HepG2 (cell line): ENCODE measurements around the gene JAG1. TPM values are rescaled to one million over a fixed set of nuclear protein-coding genes. Genes with fewer than 3 reads are reported as not detected.

ENCODE experiments used
- ARHGAP35 ChIP-seq: sonication (generic); formaldehyde crosslinking; IDR thresholded peaks from 2 replicates; pipeline ENCODE4 v1.9.0; 2022; ENCODE audit warnings: mild to moderate bottlenecking, inconsistent platforms, moderate library complexity, missing genetic modification reagents, borderline replicate concordance
- CBX5 ChIP-seq: sonication (generic); formaldehyde crosslinking; IDR thresholded peaks from 2 replicates; pipeline ENCODE4 v1.4.0; 2020; ENCODE audit warnings: missing genetic modification reagents, borderline replicate concordance
- CHCHD3 ChIP-seq: sonication (generic); formaldehyde crosslinking; IDR thresholded peaks from 2 replicates; pipeline ENCODE4 v1.8.0; 2022; ENCODE audit warnings: mild to moderate bottlenecking, missing genetic modification reagents, moderate library complexity
- FOXC1 ChIP-seq: sonication (generic); formaldehyde crosslinking; IDR thresholded peaks from 2 replicates; pipeline ENCODE4 v1.8.0; 2022; ENCODE audit warnings: mild to moderate bottlenecking, missing genetic modification reagents, borderline replicate concordance
- GRHL1 ChIP-seq: sonication (generic); formaldehyde crosslinking; conservative IDR thresholded peaks from 2 replicates; pipeline ENCODE4 v1.8.0; 2022; ENCODE audit warnings: missing genetic modification reagents
- HIVEP1 ChIP-seq: sonication (generic); formaldehyde crosslinking; IDR thresholded peaks from 2 replicates; pipeline ENCODE4 v1.4.0; 2020; ENCODE audit warnings: mild to moderate bottlenecking, missing genetic modification reagents
- HNF1A ChIP-seq, 2 experiments: sonication (generic) in 1 of 2; formaldehyde crosslinking in 1 of 2; IDR thresholded peaks; 2 replicates each; pipeline versions ENCODE4 v1.4.0 to v1.6.1; 2016 to 2020; ENCODE audit warnings: borderline replicate concordance in 1 of 2, low read depth in 1 of 2, mild to moderate bottlenecking in 1 of 2, missing genetic modification reagents in 1 of 2
- KDM3A ChIP-seq: IDR thresholded peaks from 2 replicates; pipeline ENCODE4 v1.6.1; 2018; ENCODE audit warnings: low read depth, missing compliant biosample characterization
- KMT2A ChIP-seq: sonication (generic); formaldehyde crosslinking; IDR thresholded peaks from 2 replicates; pipeline ENCODE4 v1.4.0; 2020; ENCODE audit warnings: missing genetic modification reagents
- NFE2L1 ChIP-seq: sonication (generic); formaldehyde crosslinking; IDR thresholded peaks from 2 replicates; pipeline ENCODE4 v1.4.0; 2020; ENCODE audit warnings: missing genetic modification reagents, mild to moderate bottlenecking, borderline replicate concordance
- RCOR2 ChIP-seq: IDR thresholded peaks from 2 replicates; pipeline ENCODE4 v1.6.1; 2016; ENCODE audit warnings: missing biosample characterization, missing genetic modification reagents
- REXO4 ChIP-seq: sonication (generic); formaldehyde crosslinking; IDR thresholded peaks from 2 replicates; pipeline ENCODE4 v1.8.0; 2022; ENCODE audit warnings: missing genetic modification reagents, mild to moderate bottlenecking, borderline replicate concordance
- RNF2 ChIP-seq: fragments of 450-650 bp; conservative IDR thresholded peaks from 2 replicates; pipeline ENCODE4 v1.6.1; 2016; ENCODE audit warnings: low read depth
- SETDB1 ChIP-seq: sonication (generic); formaldehyde crosslinking; IDR thresholded peaks from 2 replicates; pipeline ENCODE4 v1.5.1; 2020; ENCODE audit warnings: missing genetic modification reagents, mild to moderate bottlenecking, borderline replicate concordance
- TGIF2 ChIP-seq: IDR thresholded peaks from 2 replicates; pipeline ENCODE4 v1.6.1; 2016; ENCODE audit warnings: control low read depth, missing compliant biosample characterization
- ZNF251 ChIP-seq: sonication (generic); formaldehyde crosslinking; IDR thresholded peaks from 2 replicates; pipeline ENCODE4 v1.9.0; 2021; ENCODE audit warnings: mild to moderate bottlenecking, missing genetic modification reagents
- ZNF264 ChIP-seq: sonication (generic); formaldehyde crosslinking; IDR thresholded peaks from 2 replicates; pipeline ENCODE4 v1.4.0; 2020; ENCODE audit warnings: missing genetic modification reagents
- ZNF432 ChIP-seq: sonication (generic); formaldehyde crosslinking; IDR thresholded peaks from 2 replicates; pipeline ENCODE4 v1.5.0; 2020; ENCODE audit warnings: missing genetic modification reagents, mild to moderate bottlenecking, borderline replicate concordance
- ZNF451 ChIP-seq: sonication (generic); formaldehyde crosslinking; IDR thresholded peaks from 2 replicates; pipeline ENCODE4 v1.5.0; 2020; ENCODE audit warnings: mild to moderate bottlenecking, missing genetic modification reagents
- ZNF543 ChIP-seq: sonication (generic); formaldehyde crosslinking; IDR thresholded peaks from 2 replicates; pipeline ENCODE4 v1.4.0; 2020; ENCODE audit warnings: mild to moderate bottlenecking, missing genetic modification reagents
- ZNF547 ChIP-seq: sonication (generic); formaldehyde crosslinking; IDR thresholded peaks from 2 replicates; pipeline ENCODE4 v1.5.1; 2020; ENCODE audit warnings: mild to moderate bottlenecking, missing genetic modification reagents
- ZNF839 ChIP-seq: sonication (generic); formaldehyde crosslinking; IDR thresholded peaks from 2 replicates; pipeline ENCODE4 v1.4.0; 2020; ENCODE audit warnings: missing genetic modification reagents, mild to moderate bottlenecking, borderline replicate concordance
- ZSCAN22 ChIP-seq: sonication (generic); formaldehyde crosslinking; IDR thresholded peaks from 2 replicates; pipeline ENCODE4 v1.4.0; 2020; ENCODE audit warnings: mild to moderate bottlenecking, missing genetic modification reagents
- polyA plus RNA-seq, 8 experiments: library from polyadenylated mRNA; depleted of rRNA in 3 of 8; stranded (reverse) in 7 of 8; unstranded in 1 of 8; fragments of >200 nt; fragmentation: Illumina TruSeq in 4 of 8; extraction: Trizol in 4 of 8; gene quantifications; 2 replicates each; pipeline versions ENCODE4 v1.2.1 to v1.2.3, GENCODE V29; 2011 to 2016; ENCODE audit warnings: low read depth in 4 of 8, missing spikeins in 1 of 8, mixed read lengths in 1 of 8; ENCODE audit not compliant: insufficient read depth in 1 of 8
- total RNA-seq, 5 experiments: library from RNA; depleted of rRNA; stranded (reverse); fragments of >200 nt; fragmentation: Illumina TruSeq; extraction: Trizol; gene quantifications; 2 replicates each; pipeline ENCODE4 v1.2.3, GENCODE V29; 2016; ENCODE audit warnings: low read depth in 1 of 5
- TF ChIP-seq, protein P1 (sequence below): sonication (generic); IDR thresholded peaks from 2 replicates; pipeline ENCODE4 v1.6.1; 2016; ENCODE audit warnings: low read depth, borderline replicate concordance

JAG1 gene
- total and polyA plus RNA-seq, 2 of the 13 experiments (the other 11 are each of a cell fraction or from before 2014, with no cell fraction given): 47.1 to 56.3 TPM

DNA sequence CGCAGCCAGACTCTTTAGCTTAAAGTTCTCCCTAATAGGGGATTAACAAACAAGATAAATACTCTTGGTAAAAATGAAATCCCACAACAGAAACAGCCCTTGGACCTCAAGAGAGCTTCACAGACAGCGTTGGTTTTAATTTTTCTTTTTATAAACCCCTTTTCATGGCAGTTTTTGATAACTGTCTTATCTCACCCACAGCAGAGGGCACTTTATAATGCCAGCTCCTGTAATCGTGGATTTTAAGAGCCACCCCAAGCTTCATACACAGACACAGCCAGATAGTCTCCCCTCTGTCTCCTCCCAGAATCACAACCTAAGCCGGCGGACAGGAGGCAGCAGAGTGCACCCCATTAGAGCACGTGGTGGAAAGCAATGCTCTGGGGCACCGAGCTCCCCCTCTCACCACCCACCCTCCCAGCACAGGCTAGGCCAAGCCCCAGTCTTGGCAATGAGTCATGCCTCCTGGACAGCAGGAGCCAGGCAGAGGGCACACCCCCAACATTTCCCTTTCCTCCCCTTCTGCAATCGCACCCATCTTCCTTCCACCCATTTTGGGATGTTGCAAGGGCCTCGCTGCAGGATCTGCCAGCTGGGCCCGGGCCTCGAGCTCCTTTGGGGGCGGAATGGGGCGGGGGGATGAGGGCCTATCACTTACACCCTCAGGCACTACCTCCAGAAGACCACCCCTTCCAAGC is 2.4 kb downstream of the JAG1 start (continued):
- TF ChIP-seq GRHL1 (no peak), ZNF547 (CRISPR knock-in tag) (no peak), ZNF543 (CRISPR knock-in tag) (0 out of 2 replicates have a peak, but pooled peaks have one; percentile 54), REXO4 (no peak), SETDB1 (CRISPR knock-in tag) (no peak), ARHGAP35 (CRISPR knock-in tag) (no peak), RCOR2 (CRISPR knock-in tag) (no peak; the same call in 1 of the 2 replicates), KDM3A (CRISPR knock-in tag) (peak; percentile 18; the same call in 1 of the 2 replicates), TGIF2 (peak; percentile 89), NFE2L1 (no peak), CHCHD3 (0 out of 2 replicates have a peak, but pooled peaks have one; percentile 25), ZNF264 (CRISPR knock-in tag) (no peak), ZNF839 (no peak), RNF2 (peak; percentile 70; the same call in 1 of the 2 replicates), ZNF432 (no peak), ZSCAN22 (no peak), HNF1A (IDR thresholded peaks at IDR 0.05; ENCODE audit: low read depth) (no peak), HNF1A (CRISPR knock-in tag; IDR thresholded peaks at IDR 0.05; ENCODE audit: borderline replicate concordance) (peak; percentile 24; the same call in 1 of the 2 replicates), ZNF251 (no peak), ZNF451 (CRISPR knock-in tag) (peak; percentile 68; the same call in 1 of the 2 replicates), CBX5 (peak; percentile 62; the same call in 1 of the 2 replicates), FOXC1 (CRISPR knock-in tag) (peak; percentile 67; the same call in 1 of the 2 replicates), HIVEP1 (CRISPR knock-in tag) (no peak), KMT2A (CRISPR knock-in tag) (no peak)
- TF ChIP-seq, protein P1, sequence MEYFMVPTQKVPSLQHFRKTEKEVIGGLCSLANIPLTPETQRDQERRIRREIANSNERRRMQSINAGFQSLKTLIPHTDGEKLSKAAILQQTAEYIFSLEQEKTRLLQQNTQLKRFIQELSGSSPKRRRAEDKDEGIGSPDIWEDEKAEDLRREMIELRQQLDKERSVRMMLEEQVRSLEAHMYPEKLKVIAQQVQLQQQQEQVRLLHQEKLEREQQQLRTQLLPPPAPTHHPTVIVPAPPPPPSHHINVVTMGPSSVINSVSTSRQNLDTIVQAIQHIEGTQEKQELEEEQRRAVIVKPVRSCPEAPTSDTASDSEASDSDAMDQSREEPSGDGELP: no peak
